Psoas muscle (tissue), 8 donors: Measurements from ENCODE around the gene DLL3. TPM values are rescaled to one million over a fixed set of nuclear protein-coding genes. Genes with fewer than 3 reads are reported as not detected.
A peak's percentile ranks its signal among the peaks of the same experiment; 100 is the strongest.

Experiments
- ATAC-seq, 4 donors: fragments of 200-7000 bp; cut with Tn5 transposase; one replicate each; pipeline ENCODE4 v1.9.1; 2020; ENCODE audit warnings: moderate library complexity in 3 of 4, mild to moderate bottlenecking in 2 of 4
- DNase-seq, 2 donors: peaks; one replicate each; pipeline ENCODE4 v3.0.0-alpha.2; 2020
- H3K27ac ChIP-seq: fragments of 200-600 bp; one replicate; pipeline ENCODE4 v1.8.0; 2022
- H3K27me3 ChIP-seq, 3 donors: fragments of 200-600 bp in 1 of 3; one replicate each; pipeline versions ENCODE4 v1.6.1 to v1.8.0; 2013 to 2022; ENCODE audit warnings: low read length in 2 of 3, mild to moderate bottlenecking in 2 of 3, moderate library complexity in 1 of 3; ENCODE audit not compliant: insufficient read depth in 3 of 3
- H3K36me3 ChIP-seq, 2 donors: fragments of 200-600 bp in 1 of 2; one replicate each; pipeline versions ENCODE4 v1.6.1 to v1.8.0; 2013 to 2022; ENCODE audit warnings: low read depth in 1 of 2, mild to moderate bottlenecking in 1 of 2, moderate library complexity in 1 of 2; ENCODE audit not compliant: insufficient read depth in 1 of 2
- H3K4me1 ChIP-seq: fragments of 200-600 bp; one replicate; pipeline ENCODE4 v1.8.0; 2022
- H3K4me3 ChIP-seq: fragments of 200-600 bp; one replicate; pipeline ENCODE4 v1.8.0; 2022; ENCODE audit warnings: mild to moderate bottlenecking
- H3K9me3 ChIP-seq: fragments of 200-600 bp; one replicate; pipeline ENCODE4 v1.8.0; 2022
- WGBS, 3 donors: extraction: QIAGEN DNeasy Blood & Tissue Kit; methylation state at CpG; one replicate each; pipeline versions ENCODE4 v1.1.6 to v1.1.7; 2013; 5-methylcytosine and 5-hydroxymethylcytosine counted together
- intact Hi-C, 2 donors: fragments of 100-400 bp; cut with DNase I; formaldehyde crosslinking; loops; one replicate each; pipeline versions ENCODE4 v1.11.0 to v1.14.2; 2022
- polyA plus RNA-seq, 3 donors: library from polyadenylated mRNA; stranded (reverse); fragments of 200-250 nt; gene quantifications; one replicate each; pipeline ENCODE4 v1.2.3, GENCODE V29; 2013
- total RNA-seq, 4 donors: library from RNA; stranded (reverse); fragmentation: NEBNext Ultra II Directional in 2 of 4; extraction: Animal tissue kit (Norgen Biotek cat#: 25700) in 2 of 4; gene quantifications; one replicate each; pipeline versions ENCODE4 v1.2.1 to v1.2.4, GENCODE V29; 2021 to 2023
- TF ChIP-seq, protein P1 (sequence below): fragments of 200-600 bp; IDR thresholded peaks from one replicate; pipeline ENCODE4 v1.8.0; 2022; ENCODE audit warnings: antibody characterized with exemption
- donor health status: healthy with polysubstance abuse.
- donor health status: DM: no; HTN: no; CAD: no; lungs with moderate emphysema.
- donor health status: Bipolar disorder and iron deficiency.
- donor health status: healthy.
- donor health status: DM: yes; HTN: yes; CAD: no.
- donor health status: DM: no; HTN: no; CAD: no.
- donor health status: DM: no; HTN: no; CAD: no.
- donor health status: DM: yes; HTN: yes; CAD: no.

The DLL3 gene
- total and polyA plus RNA-seq, 7 donors = 0.03 to 0.14 TPM; not detected in 5

DNA sequence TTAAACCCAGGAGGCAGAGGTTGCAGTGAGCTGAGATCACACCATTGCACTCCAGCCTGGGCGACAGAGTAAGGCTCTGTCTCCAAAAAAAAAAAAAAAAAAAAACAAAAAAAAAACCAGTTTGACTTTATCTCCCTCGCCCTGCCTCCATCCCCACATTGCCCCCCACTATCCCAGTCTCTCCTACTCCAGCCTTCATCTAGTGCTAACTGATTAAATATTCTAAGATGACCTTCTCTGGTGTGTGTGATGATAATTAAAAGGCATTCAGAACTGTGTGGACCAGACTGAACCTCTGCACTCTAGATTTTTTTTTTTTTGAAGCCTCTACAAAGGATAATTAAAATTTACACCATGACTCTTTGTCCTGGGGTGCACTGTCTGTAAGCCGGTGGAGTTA lies 6.0 kb upstream of the DLL3 start:
- TF ChIP-seq, protein P1, sequence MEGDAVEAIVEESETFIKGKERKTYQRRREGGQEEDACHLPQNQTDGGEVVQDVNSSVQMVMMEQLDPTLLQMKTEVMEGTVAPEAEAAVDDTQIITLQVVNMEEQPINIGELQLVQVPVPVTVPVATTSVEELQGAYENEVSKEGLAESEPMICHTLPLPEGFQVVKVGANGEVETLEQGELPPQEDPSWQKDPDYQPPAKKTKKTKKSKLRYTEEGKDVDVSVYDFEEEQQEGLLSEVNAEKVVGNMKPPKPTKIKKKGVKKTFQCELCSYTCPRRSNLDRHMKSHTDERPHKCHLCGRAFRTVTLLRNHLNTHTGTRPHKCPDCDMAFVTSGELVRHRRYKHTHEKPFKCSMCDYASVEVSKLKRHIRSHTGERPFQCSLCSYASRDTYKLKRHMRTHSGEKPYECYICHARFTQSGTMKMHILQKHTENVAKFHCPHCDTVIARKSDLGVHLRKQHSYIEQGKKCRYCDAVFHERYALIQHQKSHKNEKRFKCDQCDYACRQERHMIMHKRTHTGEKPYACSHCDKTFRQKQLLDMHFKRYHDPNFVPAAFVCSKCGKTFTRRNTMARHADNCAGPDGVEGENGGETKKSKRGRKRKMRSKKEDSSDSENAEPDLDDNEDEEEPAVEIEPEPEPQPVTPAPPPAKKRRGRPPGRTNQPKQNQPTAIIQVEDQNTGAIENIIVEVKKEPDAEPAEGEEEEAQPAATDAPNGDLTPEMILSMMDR = no peak
- DNase-seq (no peak), ATAC-seq (no peak)
- Histone ChIP-seq H3K9me3 (no peaks in the 10 kb centered on the region), H3K36me3 (peaks cover 13 to 46% of the 10 kb centered on the region in 2 donors), H3K4me3 (no peak overlapping the region), H3K4me1 (peaks cover 3% of the 10 kb centered on the region), H3K27me3 (peaks cover 0 to 20% (median 2%) of the 10 kb centered on the region in 3 donors), H3K27ac (no peak overlapping the region)
- 73 to 80% (median 75%) methylated on average over 2 to 3 of the region's 3 CpGs for WGBS, 3 donors
- intact Hi-C loops = no loop called here

DNA sequence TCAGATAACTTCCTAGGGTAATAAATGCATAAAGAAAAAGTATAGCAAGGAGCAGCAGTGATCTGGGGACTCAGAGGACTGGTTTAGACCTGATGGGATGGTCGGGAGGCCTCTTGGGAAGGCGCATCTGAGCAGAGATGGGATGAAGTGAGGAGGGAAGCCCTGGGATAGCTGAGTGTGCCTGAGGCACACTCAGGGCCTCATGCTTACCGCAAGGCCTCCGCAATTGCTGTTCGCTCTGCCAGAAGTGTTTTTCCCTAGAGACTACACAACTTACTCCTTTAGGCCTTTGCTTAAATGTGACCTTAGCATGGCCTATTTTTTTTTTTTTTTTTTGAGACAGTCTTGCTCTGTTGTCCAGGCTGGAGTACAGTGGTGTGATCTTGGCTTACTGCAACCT lies 4.1 kb upstream of the DLL3 start:
- intact Hi-C loops = loop anchor here in 1 of 2 donors (5.0 kb wide), 1 partner anchor 38 kb away; the partner anchor contains the start of gene EID2B
- peaks cover 7 to 27% of the 10 kb centered on the region in 2 donors for H3K36me3 ChIP-seq
- ATAC-seq (no peak), DNase-seq (no peak)
- no peak overlapping the region for H3K4me3 ChIP-seq
- TF ChIP-seq, protein P1 = no peak
- H3K27me3 ChIP-seq = peaks cover 0 to 38% (median 12%) of the 10 kb centered on the region in 3 donors
- H3K9me3 ChIP-seq = no peaks in the 10 kb centered on the region
- peaks cover 18% of the 10 kb centered on the region for H3K4me1 ChIP-seq
- WGBS, 3 donors = 73 to 76% (median 75%) methylated on average over 5 of the region's 5 CpGs
- no peak overlapping the region for H3K27ac ChIP-seq

DNA sequence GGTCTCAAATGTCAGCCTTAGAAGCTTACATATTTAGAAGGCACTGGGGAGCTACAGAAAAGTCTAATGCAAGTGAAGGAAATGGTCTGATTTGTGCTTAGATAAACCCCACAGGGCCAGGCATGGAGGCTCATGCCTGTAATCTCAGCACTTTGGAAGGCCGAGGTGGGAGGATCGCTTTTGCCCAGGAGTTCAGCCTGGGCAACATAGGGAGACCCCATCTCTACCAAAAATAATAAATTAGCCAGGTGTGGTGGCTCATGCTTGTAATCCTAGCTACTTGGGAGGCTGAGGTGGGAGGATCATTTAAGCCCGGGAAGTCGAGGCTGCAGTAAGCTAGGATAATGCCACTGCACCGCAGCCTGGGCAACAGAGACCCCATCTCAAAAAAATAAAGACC lies 2.7 kb upstream of the DLL3 start:
- intact Hi-C loops = loop anchor here in 1 of 2 donors (5.0 kb wide), 1 partner anchor 36 kb away; the partner anchor contains the start of gene EID2B
- Histone ChIP-seq H3K27me3 (peaks cover 0 to 51% (median 16%) of the 10 kb centered on the region in 3 donors), H3K27ac (no peak overlapping the region), H3K9me3 (no peaks in the 10 kb centered on the region), H3K4me1 (peaks cover 18% of the 10 kb centered on the region), H3K4me3 (no peak overlapping the region), H3K36me3 (peaks cover 4 to 13% of the 10 kb centered on the region in 2 donors)
- 56 to 59% (median 57%) methylated on average over 5 of the region's 5 CpGs for WGBS, 3 donors
- ATAC-seq (no peak), DNase-seq (no peak)
- TF ChIP-seq, protein P1 = no peak

DNA sequence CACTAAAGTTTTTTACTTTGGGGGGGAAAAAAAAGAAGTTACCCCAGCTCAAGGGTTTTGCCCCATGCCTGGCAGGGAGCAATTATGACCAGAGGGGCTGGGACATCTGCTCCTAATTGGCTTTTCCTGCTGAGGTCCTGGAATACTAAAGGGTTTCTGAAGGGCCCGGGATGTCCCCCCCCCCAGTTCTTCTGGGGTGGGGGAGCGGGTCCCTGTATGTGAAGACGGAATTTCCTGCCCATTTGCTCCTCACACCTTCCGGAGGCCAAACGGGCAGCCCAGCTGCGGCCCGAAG lies 1.1 kb upstream of the DLL3 start:
- TF ChIP-seq, protein P1 = no peak
- peak overlapping the region; percentile 34 for H3K4me3 ChIP-seq
- peak in 1 of 4 donors; percentile 20 for ATAC-seq

More for the DNA sequence above, 1.1 kb upstream of the DLL3 start:
- Histone ChIP-seq H3K27ac (no peak overlapping the region), H3K27me3 (peaks cover 0 to 61% (median 23%) of the 10 kb centered on the region in 3 donors), H3K36me3 (no peaks in the 10 kb centered on the region), H3K9me3 (no peaks in the 10 kb centered on the region), H3K4me1 (peaks cover 18% of the 10 kb centered on the region)
- intact Hi-C loops = loop anchor here in 1 of 2 donors (5.0 kb wide), 1 partner anchor 35 kb away; the partner anchor contains the start of gene EID2B
- 0 to 3% (median 0%) methylated on average over 7 of the region's 7 CpGs for WGBS, 3 donors
- no peak for DNase-seq
